ENCODE measurements around the gene MPO. TPM values are rescaled to one million over a fixed set of nuclear protein-coding genes. Genes with fewer than 3 reads are reported as not detected.

The MPO gene
- total and polyA plus RNA-seq, 9 of the 15 experiments (the other 6 are each of a cell fraction or from before 2014, with no cell fraction given), result 0.04 to 0.47 (median 0.39) TPM; not detected in 6

GRCh38 chr17:58233543-58233942 is 47.2 kb downstream of the MPO start:
- ChIA-PET CTCF (ENCODE audit: low intra/inter-chr PET ratio) (no interaction called here), POLR2A (no interaction called here)
- H3K4me2 ChIP-seq (ENCODE audit: insufficient read depth, low read length), result no peak overlapping the region
- no peak overlapping the region for H2AFZ ChIP-seq (ENCODE audit: low read depth, low read length)
- FAIRE-seq (no peak), ATAC-seq (no peak), DNase-seq (ENCODE audit: extremely low read depth in 1 of 4, low spot score in 3 of 4) (no peak)
- in situ Hi-C loops (cut with MboI) (no loop called here), intact Hi-C loops (cut with micrococcal nuclease) (no loop called here)
- H3K4me1 ChIP-seq (replicated peaks in 1 of 2; ENCODE audit: control insufficient read depth in 2 of 2, insufficient read depth in 2 of 2, low read length in 2 of 2), result peaks cover 0 to 14% of the 10 kb centered on the region in 2 experiments; a peak in 3 of 5 replicates
- no peak overlapping the region for H3K4me3 ChIP-seq
- no peaks in the 10 kb centered on the region for H3K79me2 ChIP-seq (ENCODE audit: control insufficient read depth, insufficient read depth, low read length)
- no peaks in the 10 kb centered on the region for H3K36me3 ChIP-seq (ENCODE audit: control insufficient read depth, insufficient read depth, low read length)
- 36% methylated on average over 3 of the region's 3 CpGs for WGBS (ENCODE audit: insufficient coverage, low coverage, missing lambda C conversion rate)
- no TSS peak for BruUV-seq (replicated peaks)
- H3K27me3 ChIP-seq (ENCODE audit: control insufficient read depth in 2 of 2, insufficient read depth in 2 of 2, low read length in 2 of 2), result peaks cover 0 to 9% of the 10 kb centered on the region in 2 experiments; a peak in 2 of 5 replicates
- H3K9me1 ChIP-seq (ENCODE audit: control insufficient read depth, insufficient read depth, low read length), result no peaks in the 10 kb centered on the region
- H4K20me1 ChIP-seq (replicated peaks; ENCODE audit: control insufficient read depth, insufficient read depth, low read length), result no peaks in the 10 kb centered on the region
- no peaks in the 10 kb centered on the region for H3K9me3 ChIP-seq (replicated peaks; ENCODE audit: control insufficient read depth, insufficient read depth, low read depth, low read length)
- TF ChIP-seq ZNF561 (CRISPR knock-in tag; conservative IDR thresholded peaks at IDR 0.05) (no peak), HSF4 (CRISPR knock-in tag; IDR thresholded peaks at IDR 0.05; ENCODE audit: borderline replicate concordance) (no peak), BHLHE40 (IDR thresholded peaks at IDR 0.05; ENCODE audit: low read length) (no peak), ZNF121 (CRISPR knock-in tag; conservative IDR thresholded peaks at IDR 0.05) (no peak)
- H3K9ac ChIP-seq (ENCODE audit: insufficient read depth in 1 of 2, low read depth in 2 of 2, low read length in 2 of 2), result no peak overlapping the region
- H3K27ac ChIP-seq (ENCODE audit: extremely low read depth, low read depth, low read length), result no peak overlapping the region

GRCh38 chr17:58232707-58233156 is 48.0 kb downstream of the MPO start:
- intact Hi-C loops (cut with micrococcal nuclease) (no loop called here), in situ Hi-C loops (cut with MboI) (no loop called here)
- Histone ChIP-seq H3K79me2 (ENCODE audit: control insufficient read depth, insufficient read depth, low read length) (no peaks in the 10 kb centered on the region), H3K27me3 (ENCODE audit: control insufficient read depth in 2 of 2, insufficient read depth in 2 of 2, low read length in 2 of 2) (peaks cover 0 to 9% of the 10 kb centered on the region in 2 experiments; a peak in 1 of 5 replicates), H3K9me3 (replicated peaks; ENCODE audit: control insufficient read depth, insufficient read depth, low read depth, low read length) (no peaks in the 10 kb centered on the region), H3K4me3 (no peak overlapping the region), H4K20me1 (replicated peaks; ENCODE audit: control insufficient read depth, insufficient read depth, low read length) (no peaks in the 10 kb centered on the region), H3K9me1 (ENCODE audit: control insufficient read depth, insufficient read depth, low read length) (no peaks in the 10 kb centered on the region), H3K4me1 (replicated peaks in 1 of 2; ENCODE audit: control insufficient read depth in 2 of 2, insufficient read depth in 2 of 2, low read length in 2 of 2) (peaks cover 0 to 14% of the 10 kb centered on the region in 2 experiments; a peak in 3 of 5 replicates), H2AFZ (ENCODE audit: low read depth, low read length) (peak overlapping the region; percentile 41), H3K27ac (ENCODE audit: extremely low read depth, low read depth, low read length) (no peak overlapping the region), H3K4me2 (ENCODE audit: insufficient read depth, low read length) (0 out of 2 replicates have a peak overlapping the region, but pooled peaks have one; percentile 3), H3K36me3 (ENCODE audit: control insufficient read depth, insufficient read depth, low read length) (no peaks in the 10 kb centered on the region), H3K9ac (ENCODE audit: insufficient read depth in 1 of 2, low read depth in 2 of 2, low read length in 2 of 2) (no peak overlapping the region)
- ATAC-seq (peak; percentile 91), DNase-seq (ENCODE audit: extremely low read depth in 1 of 4, low spot score in 3 of 4) (peak; percentile 51 to 76 (median 57)), FAIRE-seq (peak; percentile 85)
- POLR2A ChIA-PET, result interaction anchor here (0.7 to 0.9 kb wide), 4 partner anchors 12 to 1618 kb away, joined by 3 to 4 read pairs (median 4); partner anchors contain the start of gene MKS1
- CTCF ChIA-PET (ENCODE audit: low intra/inter-chr PET ratio), result no interaction called here
- BruUV-seq (replicated peaks), result no TSS peak
- WGBS (ENCODE audit: insufficient coverage, low coverage, missing lambda C conversion rate), result 9% methylated on average over 12 of the region's 12 CpGs
- 0 out of 2 replicates have a peak, but pooled peaks have one; percentile 22 for TF ChIP-seq VEZF1 (CRISPR knock-in tag; IDR thresholded peaks at IDR 0.05)
- TF ChIP-seq JUND (IDR thresholded peaks at IDR 0.05; ENCODE audit: borderline replicate concordance, low read depth, low read length), result peak; percentile 61
- peak; percentile 58; the same call in 1 of the 3 replicates for TF ChIP-seq JUND (tag; IDR thresholded peaks at IDR 0.05; ENCODE audit: borderline replicate concordance, low read depth, low read length)
- peak; percentile 88 for TF ChIP-seq L3MBTL2 (IDR thresholded peaks at IDR 0.05)
- TF ChIP-seq JUN (IDR thresholded peaks at IDR 0.05; ENCODE audit: borderline replicate concordance, low read depth, low read length), result peak; percentile 25; the same call in 1 of the 2 replicates
- TF ChIP-seq JUN (CRISPR knock-in tag; IDR thresholded peaks at IDR 0.05; ENCODE audit: borderline replicate concordance), result no peak
- 0 out of 2 replicates have a peak, but pooled peaks have one; percentile 20 for TF ChIP-seq TOE1 (IDR thresholded peaks at IDR 0.05; ENCODE audit: borderline replicate concordance)
- no peak for TF ChIP-seq TOE1 (CRISPR knock-in tag; IDR thresholded peaks at IDR 0.05; ENCODE audit: borderline replicate concordance, low read depth)
- 0 out of 2 replicates have a peak, but pooled peaks have one; percentile 21 for TF ChIP-seq TCF3 (CRISPR knock-in tag; IDR thresholded peaks at IDR 0.05)
- peak; percentile 24; a peak in 2 of 4 replicates for TF ChIP-seq NRF1 (conservative IDR thresholded peaks at IDR 0.05 in 1 of 2, IDR thresholded peaks at IDR 0.05 in 1 of 2)
- TF ChIP-seq CREM (IDR thresholded peaks at IDR 0.05; ENCODE audit: low read depth), result peak; percentile 95
- peak; percentile 61; the same call in 1 of the 2 replicates for TF ChIP-seq BHLHE40 (IDR thresholded peaks at IDR 0.05; ENCODE audit: low read length)
- TF ChIP-seq TRIM28 (IDR thresholded peaks at IDR 0.05), result no peak
